Duodenal mucosa (tissue), 2 donors: Measurements from ENCODE around the gene SOAT2.
"Not testable (repeated sequence)": the region's sequence is repeated elsewhere in the genome, so short reads cannot be mapped to it uniquely, and the experiment has no call there.

Source experiments
- H3K27ac ChIP-seq: one replicate; pipeline ENCODE4 v1.7.0; 2013; ENCODE audit warnings: low read depth, low read length
- H3K27me3 ChIP-seq, 2 donors: one replicate each; pipeline ENCODE4 v1.7.0; 2013; ENCODE audit warnings: low read length in 2 of 2, control low read depth in 1 of 2; ENCODE audit not compliant: insufficient read depth in 2 of 2, control insufficient read depth in 1 of 2
- H3K36me3 ChIP-seq, 2 donors: one replicate each; pipeline ENCODE4 v1.7.0; 2013; ENCODE audit warnings: low read length in 2 of 2, control low read depth in 1 of 2; ENCODE audit not compliant: insufficient read depth in 2 of 2, control insufficient read depth in 1 of 2
- H3K4me1 ChIP-seq, 2 donors: one replicate each; pipeline ENCODE4 v1.7.0; 2013; ENCODE audit warnings: low read length in 2 of 2, control low read depth in 1 of 2; ENCODE audit not compliant: insufficient read depth in 2 of 2, control insufficient read depth in 1 of 2
- H3K4me3 ChIP-seq, 2 donors: one replicate each; pipeline ENCODE4 v1.7.0; 2013; ENCODE audit warnings: low read length in 2 of 2, low read depth in 1 of 2
- H3K9ac ChIP-seq, 2 donors: one replicate each; pipeline ENCODE4 v1.7.0; 2013; ENCODE audit warnings: low read length in 2 of 2, low read depth in 1 of 2
- H3K9me3 ChIP-seq, 2 donors: one replicate each; pipeline ENCODE4 v1.7.0; 2013; ENCODE audit warnings: low read length in 2 of 2, control low read depth in 1 of 2; ENCODE audit not compliant: control insufficient read depth in 1 of 2

Gene SOAT2

GRCh38 chr12:53105712-53106439, 2.6 kb downstream of the SOAT2 start:
- Histone ChIP-seq H3K27me3 (no peaks in the 10 kb centered on the region), H3K9ac (no peak overlapping the region), H3K27ac (no peak overlapping the region), H3K36me3 (no peaks in the 10 kb centered on the region), H3K4me1 (peaks cover 22% of the 10 kb centered on the region in 2 donors), H3K4me3 (no peak overlapping the region), H3K9me3 (no peaks in the 10 kb centered on the region)

DNA sequence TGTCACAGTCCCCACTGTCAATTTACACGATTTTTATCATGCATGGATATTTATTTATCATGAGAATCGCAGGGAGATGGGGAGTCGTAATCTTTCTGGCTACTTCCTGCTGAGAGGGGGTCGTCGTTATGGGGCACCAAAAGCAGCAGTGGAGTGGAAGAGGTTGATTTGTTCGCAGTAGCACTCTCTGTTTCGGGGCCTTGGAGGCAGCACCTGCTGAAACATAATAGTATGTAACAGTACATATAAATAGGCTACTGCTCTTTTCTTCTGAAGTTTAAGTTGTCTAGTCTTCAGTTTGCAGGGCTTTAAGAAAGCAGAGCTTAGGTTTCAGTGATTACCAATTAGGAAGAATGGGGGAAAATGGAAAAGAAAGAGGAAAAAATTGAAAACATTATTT, 3.8 kb downstream of the SOAT2 start:
- no peaks in the 10 kb centered on the region for H3K9me3 ChIP-seq
- no peaks in the 10 kb centered on the region for H3K36me3 ChIP-seq
- no peak overlapping the region for H3K4me3 ChIP-seq
- H3K9ac ChIP-seq, result no peak overlapping the region
- no peak overlapping the region for H3K27ac ChIP-seq
- H3K27me3 ChIP-seq, result no peaks in the 10 kb centered on the region
- H3K4me1 ChIP-seq, result peaks cover 19 to 21% of the 10 kb centered on the region in 2 donors

- H3K36me3 ChIP-seq, H3K27me3 ChIP-seq, H3K9ac ChIP-seq, H3K27ac ChIP-seq, H3K9me3 ChIP-seq, H3K4me3 ChIP-seq, H3K4me1 ChIP-seq: not testable (repeated sequence)
Observed at GRCh38 chr12:53112431-53112830, 9.1 kb downstream of the SOAT2 start.

DNA sequence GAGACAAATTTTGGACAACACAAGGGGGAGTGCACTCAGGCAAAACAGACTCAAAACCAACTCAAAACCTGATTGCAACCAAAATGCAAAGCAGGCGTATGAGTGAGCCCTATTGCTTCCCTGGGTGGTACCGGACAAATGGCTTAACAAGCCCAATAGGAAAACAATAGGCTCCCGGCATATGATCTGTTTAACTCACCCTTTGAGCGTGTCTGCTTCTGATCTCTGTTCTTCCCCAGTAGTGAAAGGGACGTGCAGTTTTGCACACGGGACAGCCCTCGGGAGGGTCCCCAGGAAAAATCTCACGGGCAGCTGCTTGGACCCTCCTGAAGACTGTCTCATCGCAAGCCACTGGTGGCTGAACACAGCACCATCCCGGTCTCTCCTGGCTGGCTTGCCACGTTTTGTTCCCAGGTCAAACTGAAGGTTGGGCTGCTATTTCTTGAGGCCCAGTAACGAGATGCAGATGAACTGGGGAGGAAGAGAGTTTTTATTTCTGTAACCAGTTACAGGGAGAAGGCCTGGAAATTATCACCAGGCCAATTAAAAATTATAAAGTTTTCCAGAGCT, 9.9 kb downstream of the SOAT2 start:
- Histone ChIP-seq H3K27ac (no peak overlapping the region), H3K27me3 (no peaks in the 10 kb centered on the region), H3K4me3 (no peak overlapping the region)

GRCh38 chr12:53113951-53114350, 10.7 kb downstream of the SOAT2 start:
- Histone ChIP-seq H3K27ac (no peak overlapping the region), H3K9ac (no peak overlapping the region), H3K4me1 (peaks cover under 1 to 6% of the 10 kb centered on the region in 2 donors), H3K4me3 (no peak overlapping the region), H3K36me3 (no peaks in the 10 kb centered on the region), H3K9me3 (no peaks in the 10 kb centered on the region), H3K27me3 (no peaks in the 10 kb centered on the region)

More for the DNA sequence above, 9.9 kb downstream of the SOAT2 start:
- H3K36me3 ChIP-seq, result no peaks in the 10 kb centered on the region
- peaks cover 0 to 1% of the 10 kb centered on the region in 2 donors for H3K4me1 ChIP-seq
- H3K9me3 ChIP-seq, result no peaks in the 10 kb centered on the region
- no peak overlapping the region for H3K9ac ChIP-seq

GRCh38 chr12:53115112-53115890, 12.0 kb downstream of the SOAT2 start:
- Histone ChIP-seq H3K36me3 (no peaks in the 10 kb centered on the region), H3K9me3 (no peaks in the 10 kb centered on the region), H3K4me1 (peaks cover 4 to 10% of the 10 kb centered on the region in 2 donors), H3K4me3 (no peak overlapping the region), H3K27ac (no peak overlapping the region), H3K9ac (no peak overlapping the region), H3K27me3 (no peaks in the 10 kb centered on the region)

DNA sequence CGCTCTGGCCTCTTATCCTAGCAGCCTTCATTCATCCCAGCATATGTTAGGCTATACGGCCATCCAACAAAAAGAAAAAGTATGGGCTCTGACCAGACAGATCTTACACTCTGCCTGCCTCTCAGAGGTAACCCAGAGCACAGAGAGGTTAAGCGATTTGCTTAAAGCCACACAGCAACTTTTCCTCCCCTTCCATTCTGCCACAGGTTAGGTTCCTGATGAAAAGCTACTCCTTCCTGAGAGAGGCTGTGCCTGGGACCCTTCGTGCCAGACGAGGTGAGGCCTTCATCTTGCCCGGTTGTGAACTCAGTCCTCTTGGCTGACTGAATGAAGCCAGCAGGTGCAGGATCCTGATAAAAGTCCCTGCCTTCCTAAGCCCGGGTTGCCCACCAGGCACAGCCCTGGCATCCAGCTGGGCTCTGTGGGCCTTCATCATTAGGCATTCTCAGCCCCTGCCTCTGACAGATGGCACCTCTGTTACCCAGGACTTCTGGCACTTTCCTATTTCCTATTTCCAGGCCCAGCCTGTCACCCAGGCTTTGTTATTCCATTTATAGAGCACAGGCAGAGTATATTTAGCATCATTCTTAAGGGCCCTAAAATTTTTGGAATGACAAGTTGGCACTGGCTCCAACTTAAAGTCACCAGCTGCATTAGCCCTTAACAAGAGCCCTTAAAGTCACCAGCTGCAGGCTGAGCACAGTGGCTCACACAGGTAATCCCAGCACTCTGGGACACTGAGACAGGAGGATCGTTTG, 12.8 kb downstream of the SOAT2 start:
- H3K4me3 ChIP-seq, result no peak overlapping the region
- no peaks in the 10 kb centered on the region for H3K36me3 ChIP-seq
- H3K9ac ChIP-seq, result no peak overlapping the region
- peaks cover 4 to 10% of the 10 kb centered on the region in 2 donors for H3K4me1 ChIP-seq
- H3K27me3 ChIP-seq, result no peaks in the 10 kb centered on the region
- H3K27ac ChIP-seq, result no peak overlapping the region
- no peaks in the 10 kb centered on the region for H3K9me3 ChIP-seq

- H3K27ac ChIP-seq, result no peak overlapping the region
- H3K4me1 ChIP-seq, result peaks cover 4 to 10% of the 10 kb centered on the region in 2 donors
- H3K36me3 ChIP-seq, result no peaks in the 10 kb centered on the region
Observed at GRCh38 chr12:53118751-53119300, 15.5 kb downstream of the SOAT2 start.

DNA sequence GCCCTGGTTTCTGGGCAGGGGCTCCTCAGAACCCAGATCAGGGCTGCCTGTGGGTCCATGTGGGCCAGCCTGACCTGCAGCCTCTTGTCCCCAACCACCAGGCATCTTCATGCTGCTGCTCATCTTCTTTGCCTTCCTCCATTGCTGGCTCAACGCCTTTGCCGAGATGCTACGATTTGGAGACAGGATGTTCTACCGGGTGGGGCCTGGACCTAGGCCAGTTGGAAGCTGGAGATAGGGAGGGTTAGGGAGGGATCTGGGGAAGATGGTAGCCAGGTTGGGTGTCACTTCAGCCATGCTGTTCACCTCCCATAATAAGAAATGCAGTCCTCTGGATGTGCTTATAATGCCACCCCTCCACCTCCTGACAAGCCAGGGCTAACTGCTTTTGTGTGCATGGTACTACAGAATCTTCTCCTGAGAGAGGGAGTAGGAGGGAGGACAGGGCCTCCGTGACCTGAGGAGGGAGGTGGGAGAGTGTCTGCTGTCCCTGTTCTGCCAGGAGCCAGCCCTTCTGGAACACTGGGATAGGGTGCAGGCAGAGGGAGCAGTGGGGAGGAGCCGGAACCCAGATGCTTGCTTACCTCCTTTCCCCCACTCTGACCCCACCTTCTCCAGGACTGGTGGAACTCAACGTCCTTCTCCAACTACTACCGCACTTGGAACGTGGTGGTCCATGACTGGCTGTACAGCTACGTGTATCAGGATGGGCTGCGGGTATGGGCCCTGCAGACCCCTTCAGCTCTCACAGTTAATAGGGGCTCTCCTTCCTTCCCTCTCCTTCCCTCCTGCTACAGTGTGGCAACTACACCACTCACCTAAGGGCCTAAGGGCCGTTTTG, 17.6 kb downstream of the SOAT2 start:
- Histone ChIP-seq H3K36me3 (no peaks in the 10 kb centered on the region), H3K27ac (no peak overlapping the region), H3K4me3 (no peak overlapping the region), H3K27me3 (no peaks in the 10 kb centered on the region), H3K9ac (no peak overlapping the region), H3K4me1 (peaks cover 4 to 10% of the 10 kb centered on the region in 2 donors), H3K9me3 (no peaks in the 10 kb centered on the region)

More at GRCh38 chr12:53118751-53119300, 15.5 kb downstream of the SOAT2 start:
- Histone ChIP-seq H3K27me3 (no peaks in the 10 kb centered on the region), H3K9me3 (no peaks in the 10 kb centered on the region), H3K9ac (no peak overlapping the region), H3K4me3 (no peak overlapping the region)
